HG02610 (cell line): ENCODE data around the gene GLRX5.

Source experiments
- ATAC-seq: cut with Tn5 transposase; IDR thresholded peaks from one replicate; pipeline ENCODE4 v1.9.1; 2021; ENCODE audit warnings: mild to moderate bottlenecking, moderate library complexity; ENCODE audit not compliant: unreplicated experiment

Gene GLRX5

GRCh38 chr14:95515596-95516552, 19.0 kb upstream of the GLRX5 start:
- ATAC-seq = peak; percentile 85

GRCh38 chr14:95516554-95517181, 18.2 kb upstream of the GLRX5 start, which contains the start of gene SYNE3:
SYNE3 (minus strand) TSS chr14:95516650; CDS start chr14:95475821, 40,829 bp downstream.
- ATAC-seq = peak; percentile 38

DNA sequence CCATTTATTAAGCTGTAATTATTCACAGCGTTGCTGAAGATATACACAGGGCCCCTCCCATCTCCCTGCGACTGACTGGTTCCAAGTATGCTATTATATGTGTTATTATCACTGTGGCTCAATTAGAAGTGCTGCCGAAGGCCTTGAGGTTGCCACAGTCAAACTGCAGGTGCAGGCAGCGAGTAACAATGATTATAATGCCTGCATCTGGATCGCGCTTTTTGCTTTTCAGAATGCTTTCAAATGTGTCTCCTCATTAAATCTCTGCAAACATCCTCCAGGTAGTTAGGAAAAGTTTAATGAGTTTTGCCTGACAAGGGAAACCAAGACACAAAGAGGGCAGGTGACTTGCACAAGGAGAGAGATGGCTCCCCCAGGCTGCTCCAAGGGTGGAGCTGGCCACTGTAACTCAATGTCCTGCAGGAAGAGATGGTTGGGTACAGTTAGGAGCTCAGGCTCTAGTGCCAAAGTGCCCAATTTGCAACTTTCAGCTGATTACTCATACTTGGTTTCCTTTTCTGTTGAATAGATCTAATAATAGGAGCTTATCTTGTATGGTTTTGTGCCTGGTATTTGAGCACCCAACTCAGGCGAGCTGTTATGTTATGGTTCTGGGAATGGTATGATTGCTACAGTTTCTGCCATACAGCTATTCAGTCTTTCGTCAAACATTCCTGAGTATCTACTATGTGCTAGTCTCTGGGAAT, 16.7 kb upstream of the GLRX5 start:
- ATAC-seq = no peak

GRCh38 chr14:95519699-95520098, 15.2 kb upstream of the GLRX5 start:
- no peak for ATAC-seq

DNA sequence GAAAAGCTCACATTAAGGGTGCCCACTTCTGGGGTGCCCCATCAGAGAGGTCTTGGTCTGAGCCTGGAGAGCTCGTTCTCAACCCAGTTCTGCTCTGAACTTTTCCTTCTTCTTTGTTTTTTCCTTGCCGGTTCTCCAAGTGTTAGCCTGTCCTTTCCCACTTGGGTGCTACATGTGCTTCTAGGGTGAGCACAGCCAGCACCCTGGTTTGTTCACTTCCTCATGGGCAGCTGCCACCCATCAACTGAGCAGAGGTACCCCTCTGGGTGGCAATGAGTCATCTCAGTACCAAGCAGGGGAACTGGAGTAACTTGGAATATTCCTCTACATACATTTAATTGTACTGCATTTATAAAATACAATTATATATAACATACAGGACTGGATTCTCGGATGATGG, 14.5 kb upstream of the GLRX5 start:
- no peak for ATAC-seq

DNA sequence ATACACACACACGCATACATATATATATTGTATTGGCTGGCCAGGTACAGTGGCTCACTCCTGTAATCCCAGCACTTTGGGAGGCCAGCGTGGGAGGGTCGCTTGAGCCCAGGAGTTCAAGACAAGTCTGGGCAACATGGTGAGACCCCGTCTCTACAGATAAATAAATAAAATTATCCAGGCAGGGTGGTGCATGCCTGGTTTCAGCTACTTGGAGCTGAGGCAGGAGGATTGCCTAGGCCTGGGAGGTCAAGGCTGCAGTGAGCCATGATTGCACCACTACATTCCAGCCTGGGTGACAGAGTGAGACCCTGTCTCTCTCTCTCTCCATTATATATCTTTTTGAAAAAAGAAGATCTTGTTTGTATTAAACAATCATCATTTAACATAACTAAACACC, 13.8 kb upstream of the GLRX5 start:
- ATAC-seq = no peak

GRCh38 chr14:95522116-95522515, 12.7 kb upstream of the GLRX5 start:
- no peak for ATAC-seq

DNA sequence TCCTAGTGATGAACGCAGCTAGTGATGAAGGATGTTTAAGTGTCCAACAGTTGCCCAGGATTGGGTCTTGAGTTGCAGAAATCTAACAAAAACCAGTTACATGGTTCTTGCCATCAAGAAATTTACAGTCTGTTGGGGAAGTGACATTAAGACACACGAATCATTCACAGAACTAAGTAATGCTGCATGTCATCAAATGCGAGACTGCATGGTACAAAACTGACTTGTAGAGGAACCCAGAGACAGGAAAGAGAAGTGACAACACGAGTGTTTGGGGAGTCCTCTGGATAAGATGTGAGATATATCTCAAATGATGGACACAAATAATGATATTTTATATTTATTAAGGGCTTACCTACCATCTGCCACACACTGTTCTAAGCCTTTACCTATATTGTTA, 12.3 kb upstream of the GLRX5 start:
- ATAC-seq = no peak

DNA sequence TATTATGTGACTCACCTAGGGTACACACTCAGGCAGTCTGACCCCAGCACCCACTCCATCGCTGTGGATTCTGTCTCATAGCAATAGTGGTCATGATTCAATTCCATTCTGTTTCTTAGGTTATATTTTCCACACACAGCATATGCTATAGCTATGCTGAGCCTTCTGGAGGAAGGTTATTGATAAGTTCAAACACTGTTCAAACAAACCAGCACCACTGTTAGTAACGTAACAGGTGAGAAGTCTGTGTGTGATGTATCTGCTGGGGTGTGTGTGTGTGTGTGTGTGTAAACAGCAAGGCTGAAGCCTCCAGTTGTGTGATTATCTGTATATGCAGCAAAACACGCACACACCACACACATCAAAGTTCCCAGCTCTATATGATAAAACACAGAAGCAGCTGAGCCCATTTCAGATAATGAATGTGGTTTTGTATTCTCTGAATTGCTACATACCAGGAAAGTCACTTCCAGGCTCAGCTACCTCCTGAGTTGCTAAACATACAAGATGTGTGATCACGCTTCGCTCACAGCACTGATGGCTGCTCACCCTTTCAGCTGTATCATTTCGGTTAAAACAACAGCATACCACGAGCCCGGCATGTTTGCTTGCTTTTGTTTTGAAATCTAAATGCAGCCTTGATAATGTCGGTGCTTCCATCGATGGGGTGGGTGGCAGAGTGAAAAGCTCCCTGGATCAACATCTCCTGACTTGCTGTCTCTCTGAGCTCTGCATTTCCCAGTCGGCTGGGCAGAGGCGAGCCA, 11.6 kb upstream of the GLRX5 start:
- no peak for ATAC-seq

- no peak for ATAC-seq
These were observed 10.9 kb upstream of the GLRX5 start for GRCh38 chr14:95523815-95524448.

- no peak for ATAC-seq
These were observed 9.9 kb upstream of the GLRX5 start for GRCh38 chr14:95524706-95525512.

- no peak for ATAC-seq
These were observed 8.9 kb upstream of the GLRX5 start for GRCh38 chr14:95525999-95526398.

DNA sequence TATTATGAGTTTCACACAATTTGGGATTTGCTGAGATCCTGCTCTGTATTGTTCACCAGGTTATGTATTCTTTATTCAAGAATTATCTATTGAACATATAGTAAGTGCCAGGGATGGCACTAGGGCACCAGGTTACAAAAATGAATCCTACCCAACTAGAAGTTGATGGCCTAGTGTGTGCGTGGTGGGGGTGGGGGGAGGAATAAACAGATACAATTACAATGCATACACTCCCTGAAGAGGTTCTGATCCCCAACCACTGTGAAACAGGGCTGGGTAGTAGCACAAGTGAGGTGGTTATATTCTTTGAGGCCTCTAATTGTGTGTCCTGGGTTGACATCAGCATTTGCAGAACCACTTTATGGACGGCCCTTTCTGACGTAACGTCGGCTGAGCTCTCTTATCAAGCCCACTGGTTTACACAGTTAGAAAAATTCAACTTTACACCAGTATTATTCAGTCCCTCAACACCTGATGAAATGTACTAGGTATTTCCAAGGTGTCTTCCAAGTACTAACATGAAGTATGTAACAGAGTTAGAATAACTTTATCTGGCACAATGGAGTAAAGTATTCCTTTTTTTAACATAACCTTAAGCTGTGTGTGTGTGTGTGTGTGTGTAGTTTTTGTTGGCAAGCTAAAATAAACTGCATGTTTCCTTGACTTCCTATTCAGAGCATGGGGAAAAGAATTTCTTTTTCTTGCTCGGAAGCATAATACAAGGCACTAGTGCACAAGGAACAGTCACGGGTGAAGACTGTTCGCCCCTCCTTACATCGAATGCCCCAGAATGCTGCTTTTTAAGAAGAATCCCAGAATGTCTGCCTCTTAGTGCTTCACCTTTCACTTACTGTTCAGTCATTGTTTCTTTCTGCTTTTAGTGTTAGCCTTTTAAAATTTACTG, 8.1 kb upstream of the GLRX5 start:
- no peak for ATAC-seq

DNA sequence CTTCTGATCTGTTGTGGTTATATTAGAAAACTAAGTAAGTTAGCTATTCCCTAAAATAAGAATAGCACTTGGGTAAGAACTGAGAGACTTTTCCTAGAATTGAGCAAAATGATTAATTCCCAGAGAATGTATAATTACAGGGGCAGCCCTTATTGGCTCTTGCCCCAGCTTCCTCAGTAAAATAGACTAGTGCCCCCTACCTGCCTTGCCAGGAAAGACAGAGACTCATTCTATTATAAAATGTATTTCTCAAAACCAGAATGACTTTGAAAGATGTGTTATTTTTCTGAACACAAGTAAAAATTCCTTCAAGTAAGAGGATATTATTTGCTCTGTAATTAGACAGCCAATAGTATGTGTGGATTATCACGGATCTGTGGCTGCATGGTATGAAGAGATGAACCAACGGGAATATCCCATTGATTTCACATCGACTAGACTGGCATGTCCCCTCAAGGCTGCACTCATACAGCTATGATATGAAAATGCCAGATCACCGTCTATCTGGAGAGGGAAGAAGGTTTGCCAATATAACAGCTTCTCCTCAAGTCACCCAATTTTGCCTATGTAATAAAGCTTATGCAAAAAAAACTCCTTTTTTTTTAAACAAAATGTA, 7.4 kb upstream of the GLRX5 start:
- ATAC-seq = peak; percentile 44

GRCh38 chr14:95529216-95529615, 5.6 kb upstream of the GLRX5 start:
- ATAC-seq = no peak

DNA sequence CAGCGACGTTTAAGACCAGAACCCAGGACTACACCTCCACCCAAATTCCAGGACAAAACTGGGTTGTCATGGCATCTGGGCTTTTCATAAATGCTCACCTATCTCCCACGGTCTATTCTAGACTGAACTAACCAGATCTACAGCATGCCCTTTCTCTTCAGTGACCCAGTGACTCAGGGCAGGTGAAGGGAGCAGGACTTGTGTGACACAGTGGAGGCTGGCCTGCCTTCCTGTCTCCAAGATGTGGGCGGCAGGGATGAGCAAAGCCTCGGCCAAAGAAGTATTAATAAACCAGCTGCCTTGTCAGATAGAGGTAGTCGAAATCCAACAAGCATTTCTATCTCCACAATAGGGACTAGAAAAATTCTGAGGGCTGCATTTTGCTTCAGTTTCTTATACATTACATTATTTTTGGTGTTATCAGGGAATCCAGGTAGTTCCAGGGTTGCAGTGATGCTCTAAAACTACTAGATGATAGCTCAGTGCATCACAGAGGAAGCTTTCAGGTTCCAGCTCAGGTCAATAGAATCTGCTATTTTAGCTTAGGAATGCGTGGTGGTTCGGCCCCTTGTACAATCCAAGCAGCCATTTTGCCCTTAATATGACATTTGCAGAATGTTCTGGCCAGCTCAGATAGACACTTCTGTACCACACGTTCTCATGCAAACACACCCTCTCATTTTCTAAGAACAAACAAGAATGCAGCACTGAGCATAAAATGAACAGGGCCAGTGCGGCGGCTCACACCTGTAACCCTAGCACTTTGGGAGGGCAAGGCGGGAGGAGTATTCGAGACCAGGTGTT, 4.2 kb upstream of the GLRX5 start:
- no peak for ATAC-seq

- no peak for ATAC-seq
These were observed 3.4 kb upstream of the GLRX5 start for GRCh38 chr14:95531473-95531872.
